GM12875 (cell line): ENCODE results near the gene IMMT.

Experiments used
- H3K4me3 ChIP-seq: one replicate; pipeline ENCODE4 v1.5.1; 2011; ENCODE audit warnings: low read depth, low read length, control low read depth
- CTCF ChIP-seq: IDR thresholded peaks from 2 replicates; pipeline ENCODE4 v1.5.1; 2011; ENCODE audit warnings: low read depth, mild to moderate bottlenecking, control low read depth, inconsistent platforms, low read length, moderate library complexity, borderline replicate concordance; ENCODE audit not compliant: insufficient read depth

IMMT gene

GRCh38 chr2:86143307-86143706 is 52.0 kb downstream of the IMMT start:
- no peak for TF ChIP-seq CTCF
- H3K4me3 ChIP-seq = no peak overlapping the region

GRCh38 chr2:86142436-86143257 is 52.6 kb downstream of the IMMT start:
- no peak for TF ChIP-seq CTCF
- H3K4me3 ChIP-seq = no peak overlapping the region

GRCh38 chr2:86140969-86141392 is 54.3 kb downstream of the IMMT start:
- H3K4me3 ChIP-seq = no peak overlapping the region
- TF ChIP-seq CTCF = no peak

- no peak overlapping the region for H3K4me3 ChIP-seq
- no peak for TF ChIP-seq CTCF
Observed at GRCh38 chr2:86139981-86140380, 55.3 kb downstream of the IMMT start.

- no peak for TF ChIP-seq CTCF
- no peak overlapping the region for H3K4me3 ChIP-seq
Observed at GRCh38 chr2:86138736-86139625, 56.3 kb downstream of the IMMT start.

GRCh38 chr2:86136141-86136540 is 59.1 kb downstream of the IMMT start:
- TF ChIP-seq CTCF = no peak
- H3K4me3 ChIP-seq = no peak overlapping the region

- no peak for TF ChIP-seq CTCF
Observed at GRCh38 chr2:86135653-86136052, 59.6 kb downstream of the IMMT start.

More at GRCh38 chr2:86135653-86136052, 59.6 kb downstream of the IMMT start:
- H3K4me3 ChIP-seq = no peak overlapping the region
